ENCODE measurements around the gene KCTD5.

DNA sequence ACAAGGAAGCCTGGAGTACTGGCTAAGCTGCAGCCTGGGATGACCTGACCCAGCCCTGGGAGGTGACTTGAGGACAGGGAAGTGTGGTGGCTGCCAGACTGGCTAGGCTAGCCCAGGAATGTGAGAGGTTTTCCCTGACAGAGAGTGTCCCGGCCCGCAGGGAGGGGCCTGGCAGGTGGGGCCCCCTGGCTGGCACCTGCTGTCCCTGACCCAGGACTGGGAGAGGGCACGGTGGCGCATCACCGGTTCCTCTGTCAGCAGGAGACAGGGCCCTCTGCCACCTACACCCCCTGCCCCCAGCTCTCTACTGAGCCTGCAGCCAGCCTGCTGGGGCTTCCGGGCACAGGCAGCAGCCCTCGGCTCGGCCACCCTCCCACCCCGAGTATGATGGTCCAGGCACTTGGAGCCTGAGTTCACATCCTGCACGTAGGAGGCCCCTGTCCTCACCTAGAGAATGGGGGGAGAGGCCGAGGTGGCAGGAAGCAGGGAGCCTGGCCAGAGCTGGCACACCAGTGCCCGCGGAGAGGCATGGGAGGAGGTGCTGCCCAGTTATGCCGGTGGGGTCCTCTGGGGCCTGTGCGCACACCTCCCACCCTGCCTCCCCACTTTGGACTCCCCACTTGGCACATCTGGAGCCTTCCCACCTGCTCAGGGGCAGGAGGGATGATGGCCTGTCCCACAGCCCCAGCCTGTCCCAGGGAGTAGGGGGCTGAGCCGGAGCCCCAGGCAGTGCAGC lies 37.2 kb downstream of the KCTD5 start:
- TF ChIP-seq, protein P1, sequence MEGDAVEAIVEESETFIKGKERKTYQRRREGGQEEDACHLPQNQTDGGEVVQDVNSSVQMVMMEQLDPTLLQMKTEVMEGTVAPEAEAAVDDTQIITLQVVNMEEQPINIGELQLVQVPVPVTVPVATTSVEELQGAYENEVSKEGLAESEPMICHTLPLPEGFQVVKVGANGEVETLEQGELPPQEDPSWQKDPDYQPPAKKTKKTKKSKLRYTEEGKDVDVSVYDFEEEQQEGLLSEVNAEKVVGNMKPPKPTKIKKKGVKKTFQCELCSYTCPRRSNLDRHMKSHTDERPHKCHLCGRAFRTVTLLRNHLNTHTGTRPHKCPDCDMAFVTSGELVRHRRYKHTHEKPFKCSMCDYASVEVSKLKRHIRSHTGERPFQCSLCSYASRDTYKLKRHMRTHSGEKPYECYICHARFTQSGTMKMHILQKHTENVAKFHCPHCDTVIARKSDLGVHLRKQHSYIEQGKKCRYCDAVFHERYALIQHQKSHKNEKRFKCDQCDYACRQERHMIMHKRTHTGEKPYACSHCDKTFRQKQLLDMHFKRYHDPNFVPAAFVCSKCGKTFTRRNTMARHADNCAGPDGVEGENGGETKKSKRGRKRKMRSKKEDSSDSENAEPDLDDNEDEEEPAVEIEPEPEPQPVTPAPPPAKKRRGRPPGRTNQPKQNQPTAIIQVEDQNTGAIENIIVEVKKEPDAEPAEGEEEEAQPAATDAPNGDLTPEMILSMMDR (IDR thresholded peaks at IDR 0.05; ENCODE audit: poor library complexity, severe bottlenecking): no peak
- TF ChIP-seq EZH2 (IDR thresholded peaks at IDR 0.05; ENCODE audit: borderline replicate concordance, insufficient read depth, low read length, poor library complexity, severe bottlenecking) (no peak), POLR2AphosphoS5 (IDR thresholded peaks at IDR 0.05) (no peak), RAD21 (conservative IDR thresholded peaks at IDR 0.05) (no peak), TAF1 (IDR thresholded peaks at IDR 0.05; ENCODE audit: low read depth) (no peak), EP300 (conservative IDR thresholded peaks at IDR 0.05; ENCODE audit: poor library complexity, severe bottlenecking) (no peak), SMC3 (conservative IDR thresholded peaks at IDR 0.05; ENCODE audit: poor library complexity) (no peak)
- TF ChIP-seq, protein P2, sequence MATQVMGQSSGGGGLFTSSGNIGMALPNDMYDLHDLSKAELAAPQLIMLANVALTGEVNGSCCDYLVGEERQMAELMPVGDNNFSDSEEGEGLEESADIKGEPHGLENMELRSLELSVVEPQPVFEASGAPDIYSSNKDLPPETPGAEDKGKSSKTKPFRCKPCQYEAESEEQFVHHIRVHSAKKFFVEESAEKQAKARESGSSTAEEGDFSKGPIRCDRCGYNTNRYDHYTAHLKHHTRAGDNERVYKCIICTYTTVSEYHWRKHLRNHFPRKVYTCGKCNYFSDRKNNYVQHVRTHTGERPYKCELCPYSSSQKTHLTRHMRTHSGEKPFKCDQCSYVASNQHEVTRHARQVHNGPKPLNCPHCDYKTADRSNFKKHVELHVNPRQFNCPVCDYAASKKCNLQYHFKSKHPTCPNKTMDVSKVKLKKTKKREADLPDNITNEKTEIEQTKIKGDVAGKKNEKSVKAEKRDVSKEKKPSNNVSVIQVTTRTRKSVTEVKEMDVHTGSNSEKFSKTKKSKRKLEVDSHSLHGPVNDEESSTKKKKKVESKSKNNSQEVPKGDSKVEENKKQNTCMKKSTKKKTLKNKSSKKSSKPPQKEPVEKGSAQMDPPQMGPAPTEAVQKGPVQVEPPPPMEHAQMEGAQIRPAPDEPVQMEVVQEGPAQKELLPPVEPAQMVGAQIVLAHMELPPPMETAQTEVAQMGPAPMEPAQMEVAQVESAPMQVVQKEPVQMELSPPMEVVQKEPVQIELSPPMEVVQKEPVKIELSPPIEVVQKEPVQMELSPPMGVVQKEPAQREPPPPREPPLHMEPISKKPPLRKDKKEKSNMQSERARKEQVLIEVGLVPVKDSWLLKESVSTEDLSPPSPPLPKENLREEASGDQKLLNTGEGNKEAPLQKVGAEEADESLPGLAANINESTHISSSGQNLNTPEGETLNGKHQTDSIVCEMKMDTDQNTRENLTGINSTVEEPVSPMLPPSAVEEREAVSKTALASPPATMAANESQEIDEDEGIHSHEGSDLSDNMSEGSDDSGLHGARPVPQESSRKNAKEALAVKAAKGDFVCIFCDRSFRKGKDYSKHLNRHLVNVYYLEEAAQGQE (IDR thresholded peaks at IDR 0.05; ENCODE audit: borderline replicate concordance): no peak

All from neural cell (in vitro differentiated cells).